HepG2 (cell line): ENCODE measurements around the gene ADGRF1. TPM values are rescaled to one million over a fixed set of nuclear protein-coding genes. Genes with fewer than 3 reads are reported as not detected.

Source experiments
- ELF1 ChIP-seq: sonication (generic); formaldehyde crosslinking; IDR thresholded peaks from 2 replicates; pipeline ENCODE4 v1.4.0; 2020; ENCODE audit warnings: missing genetic modification reagents
- FOXC1 ChIP-seq: sonication (generic); formaldehyde crosslinking; IDR thresholded peaks from 2 replicates; pipeline ENCODE4 v1.8.0; 2022; ENCODE audit warnings: mild to moderate bottlenecking, missing genetic modification reagents, borderline replicate concordance
- GTF2F1 ChIP-seq: fragments of 150-350 bp; IDR thresholded peaks from 2 replicates; pipeline ENCODE4 v1.6.1; 2014; ENCODE audit warnings: low read length
- HES4 ChIP-seq: sonication (generic); formaldehyde crosslinking; IDR thresholded peaks from 2 replicates; pipeline ENCODE4 v1.9.0; 2021; ENCODE audit warnings: mild to moderate bottlenecking, missing genetic modification reagents, borderline replicate concordance
- JUNB ChIP-seq: sonication (generic); formaldehyde crosslinking; IDR thresholded peaks from 2 replicates; pipeline ENCODE4 v1.8.0; 2022; ENCODE audit warnings: missing genetic modification reagents, mild to moderate bottlenecking, borderline replicate concordance
- JUND ChIP-seq: sonication (generic); formaldehyde crosslinking; IDR thresholded peaks from 2 replicates; pipeline ENCODE4 v1.8.0; 2022; ENCODE audit warnings: mild to moderate bottlenecking, missing genetic modification reagents
- MEIS1 ChIP-seq: sonication (generic); formaldehyde crosslinking; IDR thresholded peaks from 2 replicates; pipeline ENCODE4 v1.9.0; 2021; ENCODE audit warnings: mild to moderate bottlenecking, missing genetic modification reagents, moderate library complexity, borderline replicate concordance
- NFE2L2 ChIP-seq: fragments of 150-350 bp; IDR thresholded peaks from 2 replicates; pipeline ENCODE4 v1.6.1; 2014; ENCODE audit warnings: low read length
- POGZ ChIP-seq: sonication (generic); formaldehyde crosslinking; IDR thresholded peaks from 2 replicates; pipeline ENCODE4 v1.4.0; 2020; ENCODE audit warnings: mild to moderate bottlenecking, missing genetic modification reagents
- SATB2 ChIP-seq: sonication (generic); formaldehyde crosslinking; IDR thresholded peaks from 2 replicates; pipeline ENCODE4 v1.5.0; 2020; ENCODE audit warnings: missing genetic modification reagents
- SP140L ChIP-seq: sonication (generic); formaldehyde crosslinking; IDR thresholded peaks from 2 replicates; pipeline ENCODE4 v1.4.0; 2020; ENCODE audit warnings: missing genetic modification reagents, borderline replicate concordance
- TGIF2 ChIP-seq: IDR thresholded peaks from 2 replicates; pipeline ENCODE4 v1.6.1; 2016; ENCODE audit warnings: control low read depth, missing compliant biosample characterization
- ZFP90 ChIP-seq: sonication (generic); formaldehyde crosslinking; IDR thresholded peaks from 2 replicates; pipeline ENCODE4 v1.8.0; 2022; ENCODE audit warnings: missing genetic modification reagents, mild to moderate bottlenecking, inconsistent platforms, borderline replicate concordance
- ZKSCAN8 ChIP-seq: IDR thresholded peaks from 2 replicates; pipeline ENCODE4 v1.6.1; 2016; ENCODE audit warnings: borderline replicate concordance, missing genetic modification reagents, missing compliant biosample characterization
- ZMYM4 ChIP-seq: sonication (generic); formaldehyde crosslinking; IDR thresholded peaks from 2 replicates; pipeline ENCODE4 v1.8.1; 2023; ENCODE audit warnings: mild to moderate bottlenecking, missing genetic modification reagents
- ZNF337 ChIP-seq: sonication (generic); formaldehyde crosslinking; IDR thresholded peaks from 2 replicates; pipeline ENCODE4 v1.5.1; 2020; ENCODE audit warnings: missing genetic modification reagents, low read depth, mild to moderate bottlenecking, borderline replicate concordance
- ZNF660 ChIP-seq: sonication (generic); formaldehyde crosslinking; IDR thresholded peaks from 2 replicates; pipeline ENCODE4 v1.5.1; 2020; ENCODE audit warnings: mild to moderate bottlenecking, low read depth, missing genetic modification reagents, borderline replicate concordance
- polyA plus RNA-seq, 8 experiments: library from polyadenylated mRNA; depleted of rRNA in 3 of 8; stranded (reverse) in 7 of 8; unstranded in 1 of 8; fragments of >200 nt; fragmentation: Illumina TruSeq in 4 of 8; extraction: Trizol in 4 of 8; gene quantifications; 2 replicates each; pipeline versions ENCODE4 v1.2.1 to v1.2.3, GENCODE V29; 2011 to 2016; ENCODE audit warnings: low read depth in 4 of 8, missing spikeins in 1 of 8, mixed read lengths in 1 of 8; ENCODE audit not compliant: insufficient read depth in 1 of 8
- total RNA-seq, 5 experiments: library from RNA; depleted of rRNA; stranded (reverse); fragments of >200 nt; fragmentation: Illumina TruSeq; extraction: Trizol; gene quantifications; 2 replicates each; pipeline ENCODE4 v1.2.3, GENCODE V29; 2016; ENCODE audit warnings: low read depth in 1 of 5
- TF ChIP-seq, protein P1 (sequence below): sonication (generic); formaldehyde crosslinking; IDR thresholded peaks from 2 replicates; pipeline ENCODE4 v1.4.0; 2020; ENCODE audit warnings: missing genetic modification reagents
- TF ChIP-seq, protein P2 (sequence below): sonication (generic); formaldehyde crosslinking; IDR thresholded peaks from 2 replicates; pipeline ENCODE4 v1.8.0; 2022; ENCODE audit warnings: low read depth, missing genetic modification reagents
- TF ChIP-seq, protein P3 (sequence below): sonication (generic); formaldehyde crosslinking; IDR thresholded peaks from 2 replicates; pipeline ENCODE4 v1.5.0; 2020; ENCODE audit warnings: mild to moderate bottlenecking, missing genetic modification reagents, moderate library complexity
- TF ChIP-seq, protein P4 (sequence below): sonication (generic); formaldehyde crosslinking; IDR thresholded peaks from 2 replicates; pipeline ENCODE4 v1.5.0; 2020; ENCODE audit warnings: missing genetic modification reagents

The ADGRF1 gene
- total and polyA plus RNA-seq, 2 of the 13 experiments (the other 11 are each of a cell fraction or from before 2014, with no cell fraction given), result not detected

DNA sequence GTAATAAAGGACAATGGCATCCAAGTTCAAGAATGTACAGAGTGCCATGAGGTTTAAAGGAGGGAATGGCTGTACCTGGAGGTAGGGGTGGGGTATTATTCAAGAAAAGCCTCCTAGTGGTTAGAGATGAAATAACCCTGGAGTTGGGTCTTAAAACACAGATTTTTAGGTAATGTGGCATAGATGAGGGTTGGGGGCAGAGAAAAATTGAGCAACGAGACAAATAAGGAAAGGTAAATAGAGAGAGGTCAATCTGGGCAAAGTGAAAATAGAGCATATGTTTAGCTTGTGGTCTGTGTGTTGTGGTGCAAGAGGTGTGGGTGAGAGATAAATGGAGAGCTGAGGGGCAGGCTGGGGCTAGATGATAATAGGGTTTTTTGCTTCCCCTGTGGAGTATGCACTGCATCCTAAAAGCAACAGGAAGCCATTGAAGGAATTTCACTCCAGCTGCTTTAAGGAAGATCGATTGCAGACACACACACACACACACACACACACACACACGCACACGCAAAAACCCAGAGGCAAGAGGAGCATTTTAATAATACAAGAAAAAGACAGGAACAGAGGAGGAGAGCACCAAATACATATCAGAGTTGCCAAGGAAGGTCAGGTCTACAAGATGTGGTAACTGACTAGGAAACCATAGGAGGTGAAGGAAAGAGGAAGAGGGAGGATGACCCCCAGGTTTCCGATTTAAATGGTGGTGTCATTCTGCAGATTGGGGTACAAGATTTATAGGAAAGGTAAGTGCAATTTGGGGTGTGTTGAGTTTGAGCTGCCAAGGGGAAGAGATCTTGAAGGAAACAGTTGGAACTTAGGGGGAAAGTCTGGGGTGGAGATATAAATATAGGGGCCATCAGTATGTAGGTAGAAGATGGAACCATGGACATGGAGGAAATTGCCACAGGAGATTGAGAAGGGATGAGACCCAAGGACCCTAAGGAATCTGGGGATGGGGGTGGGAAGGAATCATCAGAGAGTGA is 31.3 kb upstream of the ADGRF1 start (continued):
- TF ChIP-seq, protein P1, sequence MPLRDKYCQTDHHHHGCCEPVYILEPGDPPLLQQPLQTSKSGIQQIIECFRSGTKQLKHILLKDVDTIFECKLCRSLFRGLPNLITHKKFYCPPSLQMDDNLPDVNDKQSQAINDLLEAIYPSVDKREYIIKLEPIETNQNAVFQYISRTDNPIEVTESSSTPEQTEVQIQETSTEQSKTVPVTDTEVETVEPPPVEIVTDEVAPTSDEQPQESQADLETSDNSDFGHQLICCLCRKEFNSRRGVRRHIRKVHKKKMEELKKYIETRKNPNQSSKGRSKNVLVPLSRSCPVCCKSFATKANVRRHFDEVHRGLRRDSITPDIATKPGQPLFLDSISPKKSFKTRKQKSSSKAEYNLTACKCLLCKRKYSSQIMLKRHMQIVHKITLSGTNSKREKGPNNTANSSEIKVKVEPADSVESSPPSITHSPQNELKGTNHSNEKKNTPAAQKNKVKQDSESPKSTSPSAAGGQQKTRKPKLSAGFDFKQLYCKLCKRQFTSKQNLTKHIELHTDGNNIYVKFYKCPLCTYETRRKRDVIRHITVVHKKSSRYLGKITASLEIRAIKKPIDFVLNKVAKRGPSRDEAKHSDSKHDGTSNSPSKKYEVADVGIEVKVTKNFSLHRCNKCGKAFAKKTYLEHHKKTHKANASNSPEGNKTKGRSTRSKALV, result peak; percentile 92; the same call in 1 of the 2 replicates
- peak; percentile 51 for TF ChIP-seq ELF1 (CRISPR knock-in tag)
- no peak for TF ChIP-seq ZNF660 (CRISPR knock-in tag)
- peak; percentile 40; the same call in 1 of the 2 replicates for TF ChIP-seq JUND (CRISPR knock-in tag)
- TF ChIP-seq, protein P2, sequence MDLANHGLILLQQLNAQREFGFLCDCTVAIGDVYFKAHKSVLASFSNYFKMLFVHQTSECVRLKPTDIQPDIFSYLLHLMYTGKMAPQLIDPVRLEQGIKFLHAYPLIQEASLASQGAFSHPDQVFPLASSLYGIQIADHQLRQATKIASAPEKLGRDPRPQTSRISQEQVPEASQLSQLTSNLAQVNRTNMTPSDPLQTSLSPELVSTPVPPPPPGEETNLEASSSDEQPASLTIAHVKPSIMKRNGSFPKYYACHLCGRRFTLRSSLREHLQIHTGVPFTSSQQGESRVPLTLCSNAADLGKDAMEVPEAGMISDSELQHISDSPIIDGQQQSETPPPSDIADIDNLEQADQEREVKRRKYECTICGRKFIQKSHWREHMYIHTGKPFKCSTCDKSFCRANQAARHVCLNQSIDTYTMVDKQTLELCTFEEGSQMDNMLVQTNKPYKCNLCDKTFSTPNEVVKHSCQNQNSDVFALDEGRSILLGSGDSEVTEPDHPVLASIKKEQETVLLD (CRISPR knock-in tag), result 0 out of 2 replicates have a peak, but pooled peaks have one; percentile 32
- TF ChIP-seq, protein P3, sequence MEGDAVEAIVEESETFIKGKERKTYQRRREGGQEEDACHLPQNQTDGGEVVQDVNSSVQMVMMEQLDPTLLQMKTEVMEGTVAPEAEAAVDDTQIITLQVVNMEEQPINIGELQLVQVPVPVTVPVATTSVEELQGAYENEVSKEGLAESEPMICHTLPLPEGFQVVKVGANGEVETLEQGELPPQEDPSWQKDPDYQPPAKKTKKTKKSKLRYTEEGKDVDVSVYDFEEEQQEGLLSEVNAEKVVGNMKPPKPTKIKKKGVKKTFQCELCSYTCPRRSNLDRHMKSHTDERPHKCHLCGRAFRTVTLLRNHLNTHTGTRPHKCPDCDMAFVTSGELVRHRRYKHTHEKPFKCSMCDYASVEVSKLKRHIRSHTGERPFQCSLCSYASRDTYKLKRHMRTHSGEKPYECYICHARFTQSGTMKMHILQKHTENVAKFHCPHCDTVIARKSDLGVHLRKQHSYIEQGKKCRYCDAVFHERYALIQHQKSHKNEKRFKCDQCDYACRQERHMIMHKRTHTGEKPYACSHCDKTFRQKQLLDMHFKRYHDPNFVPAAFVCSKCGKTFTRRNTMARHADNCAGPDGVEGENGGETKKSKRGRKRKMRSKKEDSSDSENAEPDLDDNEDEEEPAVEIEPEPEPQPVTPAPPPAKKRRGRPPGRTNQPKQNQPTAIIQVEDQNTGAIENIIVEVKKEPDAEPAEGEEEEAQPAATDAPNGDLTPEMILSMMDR (CRISPR knock-in tag), result peak; percentile 77
- peak; percentile 88 for TF ChIP-seq ZFP90 (CRISPR knock-in tag)
- TF ChIP-seq FOXC1 (CRISPR knock-in tag), result no peak; the same call in 1 of the 2 replicates
- TF ChIP-seq HES4 (CRISPR knock-in tag), result no peak
- no peak; the same call in 1 of the 2 replicates for TF ChIP-seq GTF2F1
- TF ChIP-seq NFE2L2, result no peak
- TF ChIP-seq, protein P4, sequence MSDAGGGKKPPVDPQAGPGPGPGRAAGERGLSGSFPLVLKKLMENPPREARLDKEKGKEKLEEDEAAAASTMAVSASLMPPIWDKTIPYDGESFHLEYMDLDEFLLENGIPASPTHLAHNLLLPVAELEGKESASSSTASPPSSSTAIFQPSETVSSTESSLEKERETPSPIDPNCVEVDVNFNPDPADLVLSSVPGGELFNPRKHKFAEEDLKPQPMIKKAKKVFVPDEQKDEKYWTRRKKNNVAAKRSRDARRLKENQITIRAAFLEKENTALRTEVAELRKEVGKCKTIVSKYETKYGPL (CRISPR knock-in tag), result no peak; the same call in 1 of the 2 replicates
- TF ChIP-seq SATB2 (CRISPR knock-in tag), result no peak
- TF ChIP-seq ZKSCAN8, result peak; percentile 95
- TF ChIP-seq TGIF2 (CRISPR knock-in tag), result peak; percentile 73; the same call in 1 of the 2 replicates
- TF ChIP-seq POGZ, result peak; percentile 98
- TF ChIP-seq ZMYM4 (CRISPR knock-in tag), result peak; percentile 97
- TF ChIP-seq MEIS1, result peak; percentile 94; the same call in 1 of the 2 replicates
- peak; percentile 74; the same call in 1 of the 2 replicates for TF ChIP-seq ZNF337 (CRISPR knock-in tag)
- peak; percentile 87; the same call in 1 of the 2 replicates for TF ChIP-seq JUNB (CRISPR knock-in tag)
- TF ChIP-seq SP140L (CRISPR knock-in tag), result peak; percentile 57; the same call in 1 of the 2 replicates
